ENCODE results near the gene GULP1. TPM values are rescaled to one million over a fixed set of nuclear protein-coding genes. Genes with fewer than 3 reads are reported as not detected.

Gene GULP1
- polyA plus RNA-seq, 1 donor = 33.3 TPM

DNA sequence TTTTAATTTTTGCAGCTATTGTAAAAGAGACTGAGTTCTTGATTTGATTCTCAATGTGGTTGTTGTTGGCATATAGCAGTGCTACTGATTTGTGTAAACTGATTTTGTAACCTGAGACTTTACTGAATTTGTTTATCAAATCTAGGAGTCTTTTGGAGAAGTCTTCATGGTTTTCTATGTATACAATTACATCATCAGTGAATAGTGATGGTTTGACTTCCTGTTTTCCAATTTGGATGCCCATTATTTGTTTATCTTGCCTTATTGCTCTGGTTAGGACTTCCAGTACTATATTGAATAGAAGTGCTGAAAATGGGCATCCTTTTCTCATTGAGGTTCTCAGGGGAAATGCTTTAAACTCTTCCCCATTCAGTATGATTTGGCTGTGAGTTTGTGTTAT is 99.7 kb downstream of the GULP1 start:
- Histone ChIP-seq H3K4me3 (ENCODE audit: low read length) (no peak overlapping the region), H3K4me1 (ENCODE audit: control insufficient read depth, insufficient read depth, low read length) (no peaks in the 10 kb centered on the region), H3K27ac (ENCODE audit: low read length) (no peak overlapping the region), H3K27me3 (ENCODE audit: control insufficient read depth, insufficient read depth, low read length) (no peaks in the 10 kb centered on the region), H3K36me3 (ENCODE audit: control insufficient read depth, insufficient read depth, low read length) (no peaks in the 10 kb centered on the region), H3K9me3 (ENCODE audit: control insufficient read depth, low read depth, low read length) (peaks cover 5% of the 10 kb centered on the region)
- DNase-seq = no peak

DNA sequence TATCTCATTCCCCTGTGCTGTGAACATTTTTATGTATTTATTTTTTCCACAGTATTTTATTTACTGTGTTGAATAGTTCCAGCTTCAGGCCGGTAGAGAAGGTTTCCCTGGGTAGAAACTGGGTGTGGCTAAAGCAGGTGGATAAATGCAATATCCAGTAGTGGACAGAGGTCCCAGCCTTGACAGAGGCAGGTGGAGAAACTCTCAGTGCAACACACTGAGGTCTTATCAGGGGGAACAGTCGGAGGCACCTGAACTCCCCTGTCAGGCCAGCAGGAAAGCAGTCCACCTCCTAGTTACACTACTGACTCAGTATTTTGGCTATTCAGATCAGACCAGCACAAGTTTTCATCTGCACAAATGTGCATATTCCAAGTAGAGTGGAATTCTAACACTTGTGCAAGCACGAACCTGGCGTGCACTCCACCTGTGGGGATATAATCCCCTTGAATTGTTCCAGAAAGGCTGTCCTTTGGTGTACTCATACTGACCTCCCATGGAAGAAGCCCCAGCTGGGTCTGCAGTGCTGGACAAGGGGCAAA is 103.3 kb downstream of the GULP1 start:
- no peaks in the 10 kb centered on the region for H3K36me3 ChIP-seq (ENCODE audit: control insufficient read depth, insufficient read depth, low read length)
- H3K27ac ChIP-seq (ENCODE audit: low read length) = no peak overlapping the region
- DNase-seq = no peak
- peaks cover 5% of the 10 kb centered on the region for H3K9me3 ChIP-seq (ENCODE audit: control insufficient read depth, low read depth, low read length)
- no CpG with 5 or more reads among the region's 4 CpGs for WGBS (ENCODE audit: insufficient coverage, low lambda C conversion rate)
- H3K4me3 ChIP-seq (ENCODE audit: low read length) = no peak overlapping the region
- no peaks in the 10 kb centered on the region for H3K27me3 ChIP-seq (ENCODE audit: control insufficient read depth, insufficient read depth, low read length)
- no peaks in the 10 kb centered on the region for H3K4me1 ChIP-seq (ENCODE audit: control insufficient read depth, insufficient read depth, low read length)

DNA sequence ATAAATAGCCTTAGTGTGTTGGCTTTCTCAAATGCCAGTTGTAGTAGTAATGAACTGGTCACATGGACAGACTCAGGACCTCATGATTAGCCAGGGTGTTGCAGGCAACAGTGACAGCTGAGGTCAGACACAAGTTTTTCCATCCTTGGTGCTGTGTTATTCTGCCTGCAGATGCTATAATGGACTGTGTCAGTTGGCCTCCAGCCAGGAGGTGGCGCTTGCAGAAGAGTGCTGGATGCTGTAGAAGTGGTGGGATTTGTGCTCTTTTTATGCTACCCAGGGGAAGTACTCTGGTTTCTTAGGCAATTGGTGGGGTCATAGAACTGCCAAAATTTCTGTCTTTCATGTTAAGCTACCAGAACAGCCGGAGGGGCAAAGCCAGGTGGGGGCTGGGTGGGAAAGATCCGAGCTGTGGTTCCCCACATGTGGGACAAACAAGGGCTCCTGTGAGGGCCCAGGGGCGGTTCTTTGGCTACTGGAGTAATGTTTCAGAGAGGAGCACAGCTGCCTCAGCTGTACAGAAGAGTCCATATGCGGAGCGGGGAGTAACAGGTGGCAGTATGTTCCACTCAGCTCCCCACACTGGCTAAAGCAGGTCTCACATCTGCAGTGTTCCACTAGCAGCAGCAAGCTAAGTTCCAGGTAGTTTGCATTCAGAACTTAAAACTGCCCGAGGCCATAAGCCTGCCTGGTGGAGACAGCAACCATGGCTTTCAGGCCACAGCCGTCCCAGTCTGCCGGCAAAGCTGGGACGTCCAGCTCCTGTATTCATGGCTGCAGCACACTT is 104.4 kb downstream of the GULP1 start:
- no CpG with 5 or more reads among the region's 10 CpGs for WGBS (ENCODE audit: insufficient coverage, low lambda C conversion rate)
- H3K9me3 ChIP-seq (ENCODE audit: control insufficient read depth, low read depth, low read length) = peaks cover 5% of the 10 kb centered on the region
- no peak overlapping the region for H3K4me3 ChIP-seq (ENCODE audit: low read length)

DNA sequence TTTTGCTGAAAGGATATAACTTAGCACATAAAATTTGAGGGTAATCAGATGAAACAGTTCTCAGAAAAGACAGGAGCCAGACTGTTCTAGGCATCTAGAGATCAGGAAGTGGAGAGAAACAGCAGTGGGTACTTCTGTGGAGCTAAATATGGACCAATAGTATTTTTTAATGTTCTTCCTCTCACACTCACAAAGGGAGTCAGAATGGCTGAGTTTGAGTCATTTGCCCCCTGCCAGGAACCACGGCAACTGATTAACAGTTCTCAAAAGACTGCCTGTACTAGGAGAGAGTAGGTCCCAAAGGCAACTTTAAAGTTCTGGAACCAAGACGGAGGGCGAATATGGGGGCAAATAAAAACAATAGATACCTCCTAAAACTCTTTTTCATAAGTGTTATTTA is 107.5 kb downstream of the GULP1 start:
- Histone ChIP-seq H3K27me3 (ENCODE audit: control insufficient read depth, insufficient read depth, low read length) (no peaks in the 10 kb centered on the region), H3K36me3 (ENCODE audit: control insufficient read depth, insufficient read depth, low read length) (no peaks in the 10 kb centered on the region), H3K9me3 (ENCODE audit: control insufficient read depth, low read depth, low read length) (no peaks in the 10 kb centered on the region), H3K4me1 (ENCODE audit: control insufficient read depth, insufficient read depth, low read length) (no peaks in the 10 kb centered on the region), H3K27ac (ENCODE audit: low read length) (no peak overlapping the region), H3K4me3 (ENCODE audit: low read length) (no peak overlapping the region)
- no CpG with 5 or more reads among the region's 3 CpGs for WGBS (ENCODE audit: insufficient coverage, low lambda C conversion rate)
- DNase-seq = no peak

More for the DNA sequence above, 104.4 kb downstream of the GULP1 start:
- Histone ChIP-seq H3K36me3 (ENCODE audit: control insufficient read depth, insufficient read depth, low read length) (no peaks in the 10 kb centered on the region), H3K4me1 (ENCODE audit: control insufficient read depth, insufficient read depth, low read length) (no peaks in the 10 kb centered on the region), H3K27me3 (ENCODE audit: control insufficient read depth, insufficient read depth, low read length) (no peaks in the 10 kb centered on the region), H3K27ac (ENCODE audit: low read length) (no peak overlapping the region)
- no peak for DNase-seq

- Histone ChIP-seq H3K36me3 (ENCODE audit: control insufficient read depth, insufficient read depth, low read length) (no peaks in the 10 kb centered on the region), H3K27me3 (ENCODE audit: control insufficient read depth, insufficient read depth, low read length) (no peaks in the 10 kb centered on the region), H3K9me3 (ENCODE audit: control insufficient read depth, low read depth, low read length) (peaks cover 33% of the 10 kb centered on the region), H3K4me3 (ENCODE audit: low read length) (no peak overlapping the region), H3K27ac (ENCODE audit: low read length) (no peak overlapping the region), H3K4me1 (ENCODE audit: control insufficient read depth, insufficient read depth, low read length) (no peaks in the 10 kb centered on the region)
- DNase-seq = no peak
Observed at GRCh38 chr2:188403676-188404075, 112.0 kb downstream of the GULP1 start.

DNA sequence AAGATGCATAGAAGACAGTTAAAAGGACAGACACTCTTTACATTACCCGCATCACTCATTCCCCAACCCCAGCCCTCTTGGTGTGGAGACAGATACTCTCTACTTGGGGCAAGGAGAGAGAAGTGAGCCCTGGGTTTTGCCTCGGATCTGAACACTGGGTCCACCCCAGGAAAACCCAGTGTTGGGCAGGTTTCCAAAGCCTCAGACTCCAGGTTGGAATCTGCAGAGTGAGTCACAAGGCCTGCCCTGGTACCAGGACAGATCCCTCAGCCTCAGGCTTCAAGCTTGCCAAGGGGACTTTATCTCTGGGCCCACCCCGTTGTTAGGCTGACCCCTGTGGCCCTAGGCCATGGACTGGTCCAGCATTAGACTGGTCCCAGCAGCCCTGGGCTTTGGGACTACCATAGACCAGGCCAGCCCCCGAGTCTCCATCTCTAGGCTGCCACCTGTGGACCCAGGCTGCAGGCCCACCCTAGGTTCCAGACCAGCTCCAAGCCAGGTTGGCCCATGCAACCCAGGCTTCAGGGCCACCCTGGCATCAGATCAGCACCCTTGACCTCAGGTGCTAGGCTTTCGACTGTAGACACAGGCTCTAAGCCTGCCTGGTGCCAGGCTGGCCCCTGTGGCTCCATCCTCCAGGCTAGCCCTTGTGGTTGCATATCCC is 112.8 kb downstream of the GULP1 start:
- no peak overlapping the region for H3K27ac ChIP-seq (ENCODE audit: low read length)
- no peaks in the 10 kb centered on the region for H3K36me3 ChIP-seq (ENCODE audit: control insufficient read depth, insufficient read depth, low read length)
- no peak for DNase-seq
- H3K4me3 ChIP-seq (ENCODE audit: low read length) = no peak overlapping the region
- peaks cover 33% of the 10 kb centered on the region for H3K9me3 ChIP-seq (ENCODE audit: control insufficient read depth, low read depth, low read length)
- WGBS (ENCODE audit: insufficient coverage, low lambda C conversion rate) = no CpG with 5 or more reads among the region's 5 CpGs
- H3K27me3 ChIP-seq (ENCODE audit: control insufficient read depth, insufficient read depth, low read length) = no peaks in the 10 kb centered on the region
- no peaks in the 10 kb centered on the region for H3K4me1 ChIP-seq (ENCODE audit: control insufficient read depth, insufficient read depth, low read length)

GRCh38 chr2:188406414-188406813 is 114.7 kb downstream of the GULP1 start:
- H3K27ac ChIP-seq (ENCODE audit: low read length) = no peak overlapping the region
- H3K4me1 ChIP-seq (ENCODE audit: control insufficient read depth, insufficient read depth, low read length) = no peaks in the 10 kb centered on the region
- H3K36me3 ChIP-seq (ENCODE audit: control insufficient read depth, insufficient read depth, low read length) = no peaks in the 10 kb centered on the region
- no peak for DNase-seq
- 90% methylated on average over 1 of the region's 1 CpG for whole genome bisulfite sequencing (ENCODE audit: insufficient coverage, low lambda C conversion rate)
- H3K27me3 ChIP-seq (ENCODE audit: control insufficient read depth, insufficient read depth, low read length) = no peaks in the 10 kb centered on the region
- H3K9me3 ChIP-seq (ENCODE audit: control insufficient read depth, low read depth, low read length) = peaks cover 36% of the 10 kb centered on the region
- no peak overlapping the region for H3K4me3 ChIP-seq (ENCODE audit: low read length)

DNA sequence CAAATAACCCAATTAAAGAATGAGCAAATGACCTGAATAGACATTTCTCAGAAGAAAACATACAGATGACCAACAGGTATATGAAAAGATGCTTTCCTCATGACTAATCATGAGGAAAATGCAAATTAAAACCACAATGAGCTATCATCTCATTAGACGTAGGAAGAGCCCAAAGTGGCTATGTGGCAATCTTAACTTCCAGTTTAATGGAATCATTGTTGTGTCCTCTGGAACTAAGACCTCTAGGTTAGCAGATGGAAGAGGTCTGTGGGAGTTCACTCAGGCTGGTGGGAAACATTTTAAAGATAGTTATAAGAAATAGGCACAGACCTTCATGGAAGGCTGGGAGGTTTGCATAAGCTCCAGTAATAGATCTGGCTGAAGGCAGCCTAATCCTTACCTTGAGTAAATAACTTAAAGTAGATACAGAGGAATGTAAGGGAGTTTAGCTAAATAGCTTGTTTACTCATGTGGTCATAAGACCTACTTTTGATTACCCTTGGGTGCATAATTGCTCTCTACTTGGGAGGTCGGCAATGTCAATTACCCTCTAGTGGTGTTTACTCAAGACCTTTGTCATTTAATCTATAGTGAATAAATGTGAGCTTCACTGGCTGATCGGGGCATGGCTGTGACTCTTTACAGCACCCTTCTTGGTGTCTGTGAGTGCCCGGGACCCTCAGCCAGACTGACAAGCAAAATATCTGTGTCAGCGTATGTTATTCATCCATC is 119.0 kb downstream of the GULP1 start:
- Histone ChIP-seq H3K36me3 (ENCODE audit: control insufficient read depth, insufficient read depth, low read length) (no peaks in the 10 kb centered on the region), H3K27me3 (ENCODE audit: control insufficient read depth, insufficient read depth, low read length) (no peaks in the 10 kb centered on the region), H3K27ac (ENCODE audit: low read length) (no peak overlapping the region), H3K4me1 (ENCODE audit: control insufficient read depth, insufficient read depth, low read length) (no peaks in the 10 kb centered on the region), H3K9me3 (ENCODE audit: control insufficient read depth, low read depth, low read length) (peaks cover 25% of the 10 kb centered on the region), H3K4me3 (ENCODE audit: low read length) (no peak overlapping the region)
- 100% methylated on average over 1 of the region's 5 CpGs for WGBS (ENCODE audit: insufficient coverage, low lambda C conversion rate)
- DNase-seq = no peak

- H3K4me3 ChIP-seq (ENCODE audit: low read length) = no peak overlapping the region
- H3K36me3 ChIP-seq (ENCODE audit: control insufficient read depth, insufficient read depth, low read length) = no peaks in the 10 kb centered on the region
- H3K9me3 ChIP-seq (ENCODE audit: control insufficient read depth, low read depth, low read length) = peaks cover 12% of the 10 kb centered on the region
- no peak overlapping the region for H3K27ac ChIP-seq (ENCODE audit: low read length)
- DNase-seq = no peak
- WGBS (ENCODE audit: insufficient coverage, low lambda C conversion rate) = 92% methylated on average over 4 of the region's 6 CpGs
- no peaks in the 10 kb centered on the region for H3K4me1 ChIP-seq (ENCODE audit: control insufficient read depth, insufficient read depth, low read length)
- no peaks in the 10 kb centered on the region for H3K27me3 ChIP-seq (ENCODE audit: control insufficient read depth, insufficient read depth, low read length)
Observed at GRCh38 chr2:188412190-188412589, 120.5 kb downstream of the GULP1 start.

- Histone ChIP-seq H3K4me1 (ENCODE audit: control insufficient read depth, insufficient read depth, low read length) (no peaks in the 10 kb centered on the region), H3K27ac (ENCODE audit: low read length) (no peak overlapping the region), H3K4me3 (ENCODE audit: low read length) (no peak overlapping the region), H3K9me3 (ENCODE audit: control insufficient read depth, low read depth, low read length) (peaks cover 4% of the 10 kb centered on the region), H3K27me3 (ENCODE audit: control insufficient read depth, insufficient read depth, low read length) (no peaks in the 10 kb centered on the region), H3K36me3 (ENCODE audit: control insufficient read depth, insufficient read depth, low read length) (no peaks in the 10 kb centered on the region)
- no CpG with 5 or more reads among the region's 2 CpGs for WGBS (ENCODE audit: insufficient coverage, low lambda C conversion rate)
- no peak for DNase-seq
Observed at GRCh38 chr2:188414411-188414810, 122.7 kb downstream of the GULP1 start.
